K562 (cell line): ENCODE results near the gene CEACAM18. TPM values are rescaled to one million over a fixed set of nuclear protein-coding genes. Genes with fewer than 3 reads are reported as not detected.

Experiments
- GATA2 ChIP-seq: sonication (generic); formaldehyde crosslinking; IDR thresholded peaks from 2 replicates; pipeline ENCODE4 v1.4.0; 2020; ENCODE audit warnings: mild to moderate bottlenecking, missing genetic modification reagents
- GATAD2A ChIP-seq: fragments of 450-650 bp; IDR thresholded peaks from 2 replicates; pipeline ENCODE4 v1.6.1; 2017
- GATAD2B ChIP-seq: fragments of 450-650 bp; IDR thresholded peaks from 2 replicates; pipeline ENCODE4 v1.6.1; 2017; ENCODE audit warnings: mild to moderate bottlenecking, borderline replicate concordance
- IRF1 ChIP-seq: sonication (generic); formaldehyde crosslinking; IDR thresholded peaks from 2 replicates; pipeline ENCODE4 v1.8.0; 2022; ENCODE audit warnings: missing genetic modification reagents, mild to moderate bottlenecking, borderline replicate concordance
- MTF1 ChIP-seq: fragments of 250-450 bp; sonication (Bioruptor Pico); IDR thresholded peaks from 2 replicates; pipeline ENCODE4 v1.9.0; 2021; ENCODE audit warnings: moderate library complexity, mild to moderate bottlenecking, inconsistent platforms, borderline replicate concordance
- POLR2AphosphoS5 ChIP-seq: IDR thresholded peaks from 2 replicates; pipeline ENCODE4 v1.6.1; 2011; ENCODE audit warnings: mild to moderate bottlenecking, low read depth, low read length, moderate library complexity; ENCODE audit not compliant: control insufficient read depth, insufficient read depth
- RCOR1 ChIP-seq, 2 experiments: IDR thresholded peaks; 2 replicates each; pipeline ENCODE4 v1.6.1; 2012; ENCODE audit warnings: low read depth in 2 of 2, low read length in 2 of 2, borderline replicate concordance in 1 of 2, improper control_type of control experiment in 1 of 2
- TAF7 ChIP-seq: fragments of 450-650 bp; IDR thresholded peaks from 2 replicates; pipeline ENCODE4 v1.6.1; 2016; ENCODE audit warnings: missing genetic modification characterization, missing compliant biosample characterization
- TEAD1 ChIP-seq, 2 experiments: fragments of 450-650 bp in 1 of 2; sonication (generic) in 1 of 2; formaldehyde crosslinking; IDR thresholded peaks; 2 replicates each; pipeline versions ENCODE4 v1.4.0 to v1.8.0; 2020 to 2022; ENCODE audit warnings: mild to moderate bottlenecking in 2 of 2, missing genetic modification reagents in 1 of 2
- U2AF1 ChIP-seq: fragments of 200-400 bp; formaldehyde crosslinking; optimal IDR thresholded peaks from 2 replicates; pipeline ENCODE3; 2017; ENCODE audit warnings: mild to moderate bottlenecking, low read depth, low read length, moderate library complexity
- ZNF143 ChIP-seq: sonication (generic); formaldehyde crosslinking; IDR thresholded peaks from 2 replicates; pipeline ENCODE4 v1.9.0; 2022; ENCODE audit warnings: mild to moderate bottlenecking, missing genetic modification reagents
- ZNF778 ChIP-seq: fragments of 450-650 bp; formaldehyde crosslinking; IDR thresholded peaks from 2 replicates; pipeline ENCODE4 v1.4.0; 2020; ENCODE audit warnings: mild to moderate bottlenecking, moderate library complexity
- polyA plus RNA-seq, 8 experiments: library from polyadenylated mRNA; depleted of rRNA in 4 of 8; stranded (reverse) in 5 of 8; unstranded in 3 of 8; fragments of >200 nt; fragmentation: Nextera tagmentation in 2 of 8; fragmentation: Illumina TruSeq in 1 of 8; extraction: Ambion mirVana in 2 of 8; extraction: Trizol in 1 of 8; gene quantifications; 2 replicates each; pipeline versions ENCODE4 v1.2.1 to v1.2.3, GENCODE V29; 2011 to 2014; ENCODE audit warnings: inconsistent platforms in 1 of 8, missing spikeins in 1 of 8
- total RNA-seq, 7 experiments: library from RNA; depleted of rRNA in 6 of 7; stranded (reverse); fragments of >200 nt in 6 of 7; fragmentation: Illumina TruSeq in 2 of 7; extraction: Trizol in 2 of 7; gene quantifications; 2 replicates each; pipeline versions ENCODE4 v1.2.1 to v1.2.3, GENCODE V29; 2011 to 2021; ENCODE audit warnings: low replicate concordance in 1 of 7
- TF ChIP-seq, protein P1 (sequence below), 2 experiments: fragments of 450-650 bp; IDR thresholded peaks; 2 replicates each; pipeline ENCODE4 v1.6.1; 2018; ENCODE audit warnings: mild to moderate bottlenecking in 2 of 2, low read depth in 1 of 2; ENCODE audit not compliant: partially characterized antibody in 2 of 2

The CEACAM18 gene
- total and polyA plus RNA-seq, 9 of the 15 experiments (the other 6 are each of a cell fraction or from before 2014, with no cell fraction given) = 0.08 to 0.24 (median 0.15) TPM; not detected in 3

DNA sequence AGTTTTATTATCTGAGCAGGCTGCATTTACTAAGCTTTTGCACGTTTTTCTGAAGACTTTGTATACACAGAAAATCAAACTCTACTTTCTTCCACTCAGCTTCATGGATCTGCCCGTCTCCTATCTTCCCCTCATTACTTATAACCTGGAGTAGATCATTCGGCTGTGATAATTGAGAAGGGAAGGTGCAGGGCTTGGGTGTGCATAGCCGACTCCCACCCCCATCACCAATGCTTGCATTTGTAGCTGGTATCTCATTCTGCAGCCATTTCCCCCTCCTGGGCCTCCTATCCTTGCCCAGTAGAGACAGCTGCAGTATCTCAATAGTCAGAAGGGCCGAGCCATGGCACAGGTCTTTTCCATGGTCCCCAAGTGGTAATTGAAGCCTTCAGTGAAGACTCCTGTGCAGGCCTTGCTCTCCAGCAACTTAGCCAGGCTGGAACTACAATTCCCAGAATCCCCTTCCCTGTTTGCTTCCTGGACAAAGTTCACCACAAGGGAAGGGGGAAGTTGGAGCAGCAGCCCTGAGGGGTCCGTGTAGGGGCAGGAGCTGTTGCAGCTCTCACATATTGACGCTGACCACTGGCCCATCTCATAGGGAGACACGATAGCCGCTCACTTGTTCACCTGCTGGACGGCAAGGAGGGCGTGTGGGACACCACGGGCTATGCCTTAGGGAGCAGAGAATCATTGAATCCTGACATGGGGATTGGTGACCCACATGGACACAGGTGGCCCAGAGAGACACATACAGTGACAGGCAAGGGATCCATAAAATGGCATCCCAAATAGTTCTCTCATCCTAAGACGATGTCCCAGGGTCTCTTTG, 18.0 kb upstream of the CEACAM18 start (continued):
- TF ChIP-seq, protein P1, sequence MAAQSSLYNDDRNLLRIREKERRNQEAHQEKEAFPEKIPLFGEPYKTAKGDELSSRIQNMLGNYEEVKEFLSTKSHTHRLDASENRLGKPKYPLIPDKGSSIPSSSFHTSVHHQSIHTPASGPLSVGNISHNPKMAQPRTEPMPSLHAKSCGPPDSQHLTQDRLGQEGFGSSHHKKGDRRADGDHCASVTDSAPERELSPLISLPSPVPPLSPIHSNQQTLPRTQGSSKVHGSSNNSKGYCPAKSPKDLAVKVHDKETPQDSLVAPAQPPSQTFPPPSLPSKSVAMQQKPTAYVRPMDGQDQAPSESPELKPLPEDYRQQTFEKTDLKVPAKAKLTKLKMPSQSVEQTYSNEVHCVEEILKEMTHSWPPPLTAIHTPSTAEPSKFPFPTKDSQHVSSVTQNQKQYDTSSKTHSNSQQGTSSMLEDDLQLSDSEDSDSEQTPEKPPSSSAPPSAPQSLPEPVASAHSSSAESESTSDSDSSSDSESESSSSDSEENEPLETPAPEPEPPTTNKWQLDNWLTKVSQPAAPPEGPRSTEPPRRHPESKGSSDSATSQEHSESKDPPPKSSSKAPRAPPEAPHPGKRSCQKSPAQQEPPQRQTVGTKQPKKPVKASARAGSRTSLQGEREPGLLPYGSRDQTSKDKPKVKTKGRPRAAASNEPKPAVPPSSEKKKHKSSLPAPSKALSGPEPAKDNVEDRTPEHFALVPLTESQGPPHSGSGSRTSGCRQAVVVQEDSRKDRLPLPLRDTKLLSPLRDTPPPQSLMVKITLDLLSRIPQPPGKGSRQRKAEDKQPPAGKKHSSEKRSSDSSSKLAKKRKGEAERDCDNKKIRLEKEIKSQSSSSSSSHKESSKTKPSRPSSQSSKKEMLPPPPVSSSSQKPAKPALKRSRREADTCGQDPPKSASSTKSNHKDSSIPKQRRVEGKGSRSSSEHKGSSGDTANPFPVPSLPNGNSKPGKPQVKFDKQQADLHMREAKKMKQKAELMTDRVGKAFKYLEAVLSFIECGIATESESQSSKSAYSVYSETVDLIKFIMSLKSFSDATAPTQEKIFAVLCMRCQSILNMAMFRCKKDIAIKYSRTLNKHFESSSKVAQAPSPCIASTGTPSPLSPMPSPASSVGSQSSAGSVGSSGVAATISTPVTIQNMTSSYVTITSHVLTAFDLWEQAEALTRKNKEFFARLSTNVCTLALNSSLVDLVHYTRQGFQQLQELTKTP (IDR thresholded peaks at IDR 0.05; ENCODE audit: low read depth in 1 of 2, partially characterized antibody in 2 of 2) = peak; percentile 29 to 86
- peak; percentile 96 for TF ChIP-seq ZNF143
- no peak for TF ChIP-seq RCOR1 (IDR thresholded peaks at IDR 0.05; ENCODE audit: borderline replicate concordance in 1 of 2, low read depth in 2 of 2, low read length in 2 of 2)
- no peak for TF ChIP-seq POLR2AphosphoS5
- TF ChIP-seq U2AF1 = no peak
- peak in 1 of 2 experiments; percentile 47; a peak in 1 of 4 replicates for TF ChIP-seq TEAD1 (CRISPR knock-in tag; IDR thresholded peaks at IDR 0.05)
- no peak for TF ChIP-seq MTF1 (CRISPR knock-in tag)
- TF ChIP-seq ZNF778 (CRISPR knock-in tag) = no peak
- TF ChIP-seq TAF7 = peak; percentile 38; the same call in 1 of the 2 replicates
- TF ChIP-seq GATAD2B = no peak
- TF ChIP-seq GATAD2A = no peak
- no peak for TF ChIP-seq GATA2
- no peak for TF ChIP-seq IRF1
